Loucy (cell line): ENCODE data around the gene SNX8.

Source experiments
- CTCF ChIP-seq: fragments of 200-600 bp; sonication (generic); conservative IDR thresholded peaks from 2 replicates; pipeline ENCODE4 v1.5.1; 2014; ENCODE audit warnings: mild to moderate bottlenecking, antibody characterized with exemption, low read length
- EZH2phosphoT487 ChIP-seq: fragments of 200-600 bp; IDR thresholded peaks from 2 replicates; pipeline ENCODE4 v1.6.1; 2018; ENCODE audit warnings: antibody characterized with exemption, mild to moderate bottlenecking, moderate library complexity, borderline replicate concordance

GRCh38 chr7:2205036-2205780, 109.0 kb downstream of the SNX8 start:
- TF ChIP-seq CTCF (no peak), EZH2phosphoT487 (no peak)
